ENCODE results near the gene HNRNPR.

HNRNPR gene

DNA sequence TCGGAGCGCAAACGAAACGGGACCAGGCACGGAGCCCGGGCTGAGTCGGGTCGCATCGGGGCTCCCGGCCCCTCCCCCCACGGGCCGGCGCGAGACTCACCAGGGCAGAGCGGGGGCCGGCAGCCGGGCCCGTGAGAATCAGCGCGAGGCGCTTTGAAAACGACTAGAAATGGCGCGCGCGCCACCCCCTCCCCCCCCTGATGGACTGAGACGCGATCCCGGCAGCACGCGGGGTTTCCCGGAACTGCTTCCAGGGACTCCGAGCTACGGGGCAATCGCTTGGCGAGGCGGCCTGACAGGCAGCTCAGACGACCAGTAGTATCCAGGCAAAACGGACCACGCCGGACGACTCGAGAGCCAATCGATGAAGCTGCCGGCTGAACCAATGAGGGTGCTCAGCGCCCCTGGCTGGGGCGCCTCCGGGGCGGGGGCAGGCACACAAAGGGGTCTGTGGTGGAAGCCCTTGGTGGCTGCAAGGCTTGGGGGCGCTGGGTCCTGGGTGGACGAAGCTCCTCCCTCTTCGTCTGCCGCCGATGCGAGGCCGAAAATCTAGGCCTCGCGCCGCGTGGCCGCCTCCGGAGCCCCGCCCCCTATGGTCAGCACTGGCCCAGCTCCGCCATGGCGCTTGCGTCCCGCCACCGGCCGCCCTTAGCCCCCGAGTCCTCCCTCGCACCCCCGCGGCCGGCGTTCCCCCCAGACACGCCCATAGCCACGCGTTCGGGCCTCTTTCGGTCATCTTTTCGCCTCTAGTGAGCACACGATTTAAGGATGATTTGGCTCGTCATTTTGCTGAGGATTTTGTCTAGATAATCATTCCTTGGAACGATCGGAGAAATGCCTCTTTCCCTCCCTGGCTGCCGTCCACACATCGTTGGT, at the start of gene HNRNPR:
Gene HNRNPR (minus strand): TSS at position 174 of the 876 bp plus-strand sequence. CDS start 3,276 bp downstream, outside the sequence.
- H3K4me1 ChIP-seq (ENCODE audit: control insufficient read depth, insufficient read depth, low read length) = peaks cover 9% of the 10 kb centered on the region
- ChIA-PET POLR2A (interaction anchor here (0.5 to 2.3 kb wide), 45 partner anchors 10 to 1191 kb away, joined by 3 to 121 read pairs (median 4); partner anchors contain the start of genes ASAP3, E2F2, ID3 and RPL11), CTCF (interaction anchor here (0.6 to 2.8 kb wide), 5 partner anchors 25 to 313 kb away, joined by 3 to 25 read pairs (median 3); partner anchors contain the start of gene ZNF436)
- TF ChIP-seq OVOL3 (tag by site-specific recombination; IDR thresholded peaks at IDR 0.05) (peak; percentile 52), ZBTB21 (tag by site-specific recombination; IDR thresholded peaks at IDR 0.05) (no peak), ZNF184 (tag by site-specific recombination; IDR thresholded peaks at IDR 0.05) (no peak), KLF1 (tag by site-specific recombination; IDR thresholded peaks at IDR 0.05) (peak; percentile 57), SP2 (tag by site-specific recombination; IDR thresholded peaks at IDR 0.05) (peak; percentile 96), ZNF24 (tag by site-specific recombination; IDR thresholded peaks at IDR 0.05) (peak; percentile 71; the same call in 1 of the 2 replicates), ZNF548 (tag by site-specific recombination; IDR thresholded peaks at IDR 0.05) (no peak), HOXA7 (CRISPR knock-in tag; IDR thresholded peaks at IDR 0.05; ENCODE audit: borderline replicate concordance) (no peak), ZNF600 (tag by site-specific recombination; IDR thresholded peaks at IDR 0.05) (0 out of 2 replicates have a peak, but pooled peaks have one; percentile 59), ZNF837 (tag by site-specific recombination; IDR thresholded peaks at IDR 0.05) (no peak), ZNF155 (tag by site-specific recombination; IDR thresholded peaks at IDR 0.05) (no peak), ZNF394 (tag by site-specific recombination; IDR thresholded peaks at IDR 0.05; ENCODE audit: borderline replicate concordance) (peak; percentile 24; the same call in 1 of the 2 replicates), KLF8 (tag by site-specific recombination; IDR thresholded peaks at IDR 0.05) (peak; percentile 82), OSR2 (tag by site-specific recombination; IDR thresholded peaks at IDR 0.05) (no peak; the same call in 1 of the 2 replicates), ZNF501 (tag by site-specific recombination; IDR thresholded peaks at IDR 0.05) (peak; percentile 90), GLIS1 (tag by site-specific recombination; IDR thresholded peaks at IDR 0.05) (peak; percentile 72), SP3 (tag by site-specific recombination; IDR thresholded peaks at IDR 0.05) (peak; percentile 82), ZNF37A (tag by site-specific recombination; IDR thresholded peaks at IDR 0.05) (no peak), ZNF404 (tag by site-specific recombination; IDR thresholded peaks at IDR 0.05) (no peak), ZSCAN23 (tag by site-specific recombination; IDR thresholded peaks at IDR 0.05) (0 out of 2 replicates have a peak, but pooled peaks have one; percentile 29), ZFP69B (tag by site-specific recombination; IDR thresholded peaks at IDR 0.05) (0 out of 2 replicates have a peak, but pooled peaks have one; percentile 21), MZF1 (tag by site-specific recombination; IDR thresholded peaks at IDR 0.05; ENCODE audit: borderline replicate concordance) (no peak), ZSCAN30 (tag by site-specific recombination; IDR thresholded peaks at IDR 0.05) (peak; percentile 66), ZNF324 (tag by site-specific recombination; IDR thresholded peaks at IDR 0.05) (0 out of 2 replicates have a peak, but pooled peaks have one; percentile 30), ZNF335 (tag by site-specific recombination; conservative IDR thresholded peaks at IDR 0.05) (peak; percentile 69)
- TF ChIP-seq, protein P1, sequence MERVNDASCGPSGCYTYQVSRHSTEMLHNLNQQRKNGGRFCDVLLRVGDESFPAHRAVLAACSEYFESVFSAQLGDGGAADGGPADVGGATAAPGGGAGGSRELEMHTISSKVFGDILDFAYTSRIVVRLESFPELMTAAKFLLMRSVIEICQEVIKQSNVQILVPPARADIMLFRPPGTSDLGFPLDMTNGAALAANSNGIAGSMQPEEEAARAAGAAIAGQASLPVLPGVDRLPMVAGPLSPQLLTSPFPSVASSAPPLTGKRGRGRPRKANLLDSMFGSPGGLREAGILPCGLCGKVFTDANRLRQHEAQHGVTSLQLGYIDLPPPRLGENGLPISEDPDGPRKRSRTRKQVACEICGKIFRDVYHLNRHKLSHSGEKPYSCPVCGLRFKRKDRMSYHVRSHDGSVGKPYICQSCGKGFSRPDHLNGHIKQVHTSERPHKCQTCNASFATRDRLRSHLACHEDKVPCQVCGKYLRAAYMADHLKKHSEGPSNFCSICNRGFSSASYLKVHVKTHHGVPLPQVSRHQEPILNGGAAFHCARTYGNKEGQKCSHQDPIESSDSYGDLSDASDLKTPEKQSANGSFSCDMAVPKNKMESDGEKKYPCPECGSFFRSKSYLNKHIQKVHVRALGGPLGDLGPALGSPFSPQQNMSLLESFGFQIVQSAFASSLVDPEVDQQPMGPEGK (tag by site-specific recombination; IDR thresholded peaks at IDR 0.05) = peak; percentile 100
- TF ChIP-seq, protein P2, sequence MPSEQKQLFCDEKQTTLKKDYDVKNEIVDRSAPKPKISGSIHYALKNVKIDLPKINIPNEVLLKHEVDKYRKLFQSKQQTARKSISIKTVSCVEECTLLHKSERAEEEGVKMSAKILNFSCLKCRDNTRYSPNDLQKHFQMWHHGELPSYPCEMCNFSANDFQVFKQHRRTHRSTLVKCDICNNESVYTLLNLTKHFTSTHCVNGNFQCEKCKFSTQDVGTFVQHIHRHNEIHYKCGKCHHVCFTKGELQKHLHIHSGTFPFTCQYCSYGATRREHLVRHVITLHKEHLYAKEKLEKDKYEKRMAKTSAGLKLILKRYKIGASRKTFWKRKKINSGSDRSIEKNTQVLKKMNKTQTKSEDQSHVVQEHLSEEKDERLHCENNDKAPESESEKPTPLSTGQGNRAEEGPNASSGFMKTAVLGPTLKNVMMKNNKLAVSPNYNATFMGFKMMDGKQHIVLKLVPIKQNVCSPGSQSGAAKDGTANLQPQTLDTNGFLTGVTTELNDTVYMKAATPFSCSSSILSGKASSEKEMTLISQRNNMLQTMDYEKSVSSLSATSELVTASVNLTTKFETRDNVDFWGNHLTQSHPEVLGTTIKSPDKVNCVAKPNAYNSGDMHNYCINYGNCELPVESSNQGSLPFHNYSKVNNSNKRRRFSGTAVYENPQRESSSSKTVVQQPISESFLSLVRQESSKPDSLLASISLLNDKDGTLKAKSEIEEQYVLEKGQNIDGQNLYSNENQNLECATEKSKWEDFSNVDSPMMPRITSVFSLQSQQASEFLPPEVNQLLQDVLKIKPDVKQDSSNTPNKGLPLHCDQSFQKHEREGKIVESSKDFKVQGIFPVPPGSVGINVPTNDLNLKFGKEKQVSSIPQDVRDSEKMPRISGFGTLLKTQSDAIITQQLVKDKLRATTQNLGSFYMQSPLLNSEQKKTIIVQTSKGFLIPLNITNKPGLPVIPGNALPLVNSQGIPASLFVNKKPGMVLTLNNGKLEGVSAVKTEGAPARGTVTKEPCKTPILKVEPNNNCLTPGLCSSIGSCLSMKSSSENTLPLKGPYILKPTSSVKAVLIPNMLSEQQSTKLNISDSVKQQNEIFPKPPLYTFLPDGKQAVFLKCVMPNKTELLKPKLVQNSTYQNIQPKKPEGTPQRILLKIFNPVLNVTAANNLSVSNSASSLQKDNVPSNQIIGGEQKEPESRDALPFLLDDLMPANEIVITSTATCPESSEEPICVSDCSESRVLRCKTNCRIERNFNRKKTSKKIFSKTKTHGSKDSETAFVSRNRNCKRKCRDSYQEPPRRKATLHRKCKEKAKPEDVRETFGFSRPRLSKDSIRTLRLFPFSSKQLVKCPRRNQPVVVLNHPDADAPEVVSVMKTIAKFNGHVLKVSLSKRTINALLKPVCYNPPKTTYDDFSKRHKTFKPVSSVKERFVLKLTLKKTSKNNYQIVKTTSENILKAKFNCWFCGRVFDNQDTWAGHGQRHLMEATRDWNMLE (tag by site-specific recombination; conservative IDR thresholded peaks at IDR 0.05; ENCODE audit: low read depth) = peak; percentile 34; the same call in 1 of the 2 replicates
- TF ChIP-seq, protein P3, sequence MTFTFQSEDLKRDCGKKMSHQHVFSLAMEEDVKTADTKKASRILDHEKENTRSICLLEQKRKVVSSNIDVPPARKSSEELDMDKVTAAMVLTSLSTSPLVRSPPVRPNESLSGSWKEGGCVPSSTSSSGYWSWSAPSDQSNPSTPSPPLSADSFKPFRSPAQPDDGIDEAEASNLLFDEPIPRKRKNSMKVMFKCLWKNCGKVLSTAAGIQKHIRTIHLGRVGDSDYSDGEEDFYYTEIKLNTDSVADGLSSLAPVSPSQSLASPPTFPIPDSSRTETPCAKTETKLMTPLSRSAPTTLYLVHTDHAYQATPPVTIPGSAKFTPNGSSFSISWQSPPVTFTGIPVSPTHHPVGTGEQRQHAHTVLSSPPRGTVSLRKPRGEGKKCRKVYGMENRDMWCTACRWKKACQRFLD (tag by site-specific recombination; IDR thresholded peaks at IDR 0.05) = no peak
- TF ChIP-seq, protein P4, sequence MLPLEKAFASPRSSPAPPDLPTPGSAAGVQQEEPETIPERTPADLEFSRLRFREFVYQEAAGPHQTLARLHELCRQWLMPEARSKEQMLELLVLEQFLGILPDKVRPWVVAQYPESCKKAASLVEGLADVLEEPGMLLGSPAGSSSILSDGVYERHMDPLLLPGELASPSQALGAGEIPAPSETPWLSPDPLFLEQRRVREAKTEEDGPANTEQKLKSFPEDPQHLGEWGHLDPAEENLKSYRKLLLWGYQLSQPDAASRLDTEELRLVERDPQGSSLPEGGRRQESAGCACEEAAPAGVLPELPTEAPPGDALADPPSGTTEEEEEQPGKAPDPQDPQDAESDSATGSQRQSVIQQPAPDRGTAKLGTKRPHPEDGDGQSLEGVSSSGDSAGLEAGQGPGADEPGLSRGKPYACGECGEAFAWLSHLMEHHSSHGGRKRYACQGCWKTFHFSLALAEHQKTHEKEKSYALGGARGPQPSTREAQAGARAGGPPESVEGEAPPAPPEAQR (tag by site-specific recombination; IDR thresholded peaks at IDR 0.05) = no peak

More for the DNA sequence above, at the start of gene HNRNPR:
- Histone ChIP-seq H3K9me3 (ENCODE audit: control insufficient read depth, insufficient read depth, low read depth, low read length) (no peaks in the 10 kb centered on the region), H3K27ac (ENCODE audit: extremely low read depth, low read depth, low read length) (peak within 1 kb of the TSS; percentile 96), H3K36me3 (ENCODE audit: control insufficient read depth in 2 of 2, insufficient read depth in 1 of 2, low read length in 2 of 2) (peaks cover 0 to 23% of the 10 kb centered on the region in 2 experiments; a peak in 1 of 3 replicates), H3K4me3 (ENCODE audit: low read depth, low read length) (peak within 1 kb of the TSS; percentile 84)
